HepG2 (cell line): ENCODE measurements around the gene GLO1. TPM values are rescaled to one million over a fixed set of nuclear protein-coding genes. Genes with fewer than 3 reads are reported as not detected.
A peak's percentile ranks its signal among the peaks of the same experiment; 100 is the strongest.
"Not testable (repeated sequence)": the region's sequence is repeated elsewhere in the genome, so short reads cannot be mapped to it uniquely, and the experiment has no call there.

Experiments used
- ATAC-seq: fragments of 200-7000 bp; cut with Tn5 transposase; 3 replicates; pipeline ENCODE4 v1.9.1; 2020; ENCODE audit warnings: mild to moderate bottlenecking, moderate library complexity
- BruUV-seq: library from RNA; stranded (reverse); fragments of 400-500 nt; replicated peaks from 2 replicates; lab custom pipeline; 2021; lab: Mats Ljungman, UMichigan
- CTCF ChIA-PET: fragments of 300-600 bp; formaldehyde crosslinking; extraction: SDS; loops from one replicate; lab custom pipeline; 2021; ENCODE audit warnings: low total read pairs, inconsistent platforms, low intra/inter-chr PET ratio; lab: Yijun Ruan, JAX
- POLR2A ChIA-PET: fragments of 350-600 bp; sonication (Branson Sonifier 250); formaldehyde crosslinking; loops from one replicate; lab custom pipeline; 2020; ENCODE audit warnings: antibody characterized with exemption, inconsistent platforms; lab: Yijun Ruan, JAX
- DNase-seq: peaks from one replicate; pipeline ENCODE4 v3.0.0-alpha.2; 2015; ENCODE audit warnings: low spot score
- FAIRE-seq: peaks from 3 replicates; lab custom pipeline; 2011; peaks lifted over from hg19 to GRCh38; lab: Jason Lieb, UNC
- H2AFZ ChIP-seq: one replicate; pipeline ENCODE4 v1.6.1; 2011; ENCODE audit warnings: low read length, inconsistent platforms
- H3K27ac ChIP-seq: fragments of 300-600 bp; 3 replicates; pipeline ENCODE4 v1.8.0; 2011; ENCODE audit warnings: mixed run types, mild to moderate bottlenecking, mixed read lengths, low read length, inconsistent platforms; ENCODE audit not compliant: insufficient read depth; ENCODE audit errors: extremely low read length
- H3K27me3 ChIP-seq, 2 experiments: fragments of 200-600 bp in 1 of 2; 2 replicates in 1 of 2; 3 replicates in 1 of 2; pipeline versions ENCODE4 v1.6.0 to v1.8.0; 2011; ENCODE audit warnings: low read length in 2 of 2, mild to moderate bottlenecking in 2 of 2, moderate library complexity in 2 of 2, inconsistent platforms in 1 of 2; ENCODE audit not compliant: insufficient read depth in 2 of 2, control insufficient read depth in 1 of 2
- H3K36me3 ChIP-seq, 2 experiments: fragments of 200-600 bp in 1 of 2; replicated peaks in 1 of 2; 2 replicates in 1 of 2; 3 replicates in 1 of 2; pipeline versions ENCODE4 v1.5.1 to v1.8.0; 2011; ENCODE audit warnings: low read length in 2 of 2, inconsistent platforms in 1 of 2; ENCODE audit not compliant: insufficient read depth in 2 of 2, control insufficient read depth in 1 of 2
- H3K4me1 ChIP-seq: 2 replicates; pipeline ENCODE4 v1.5.1; 2012; ENCODE audit warnings: low read length, inconsistent platforms; ENCODE audit not compliant: insufficient read depth
- H3K4me2 ChIP-seq: 2 replicates; pipeline ENCODE4 v1.6.0; 2011; ENCODE audit warnings: low read depth, low read length, inconsistent platforms
- H3K4me3 ChIP-seq, 3 experiments: fragments of 200-600 bp in 1 of 3; sonication (generic), shearing (Covaris generic) in 1 of 3; replicated peaks in 1 of 3; 2 replicates each; pipeline ENCODE4 v1.5.1; 2011 to 2016; ENCODE audit warnings: low read length in 3 of 3, inconsistent platforms in 2 of 3, low read depth in 2 of 3, mild to moderate bottlenecking in 2 of 3, control low read depth in 1 of 3, mixed read lengths in 1 of 3; ENCODE audit not compliant: insufficient read depth in 1 of 3
- H3K79me2 ChIP-seq: one replicate; pipeline ENCODE4 v1.6.1; 2011; ENCODE audit warnings: low read length, inconsistent platforms; ENCODE audit not compliant: insufficient read depth
- H3K9ac ChIP-seq: 2 replicates; pipeline ENCODE4 v1.6.0; 2011; ENCODE audit warnings: mild to moderate bottlenecking, low read depth, low read length, inconsistent platforms; ENCODE audit not compliant: insufficient read depth
- H3K9me3 ChIP-seq: 2 replicates; pipeline ENCODE4 v1.5.1; 2012; ENCODE audit warnings: mild to moderate bottlenecking, low read length
- H4K20me1 ChIP-seq: 2 replicates; pipeline ENCODE4 v1.6.0; 2011; ENCODE audit warnings: inconsistent platforms, mild to moderate bottlenecking, low read length, moderate library complexity; ENCODE audit not compliant: insufficient read depth
- ARID5B ChIP-seq: IDR thresholded peaks from 2 replicates; pipeline ENCODE4 v1.4.0; 2020; ENCODE audit warnings: mild to moderate bottlenecking, missing genetic modification reagents
- ATF6 ChIP-seq: sonication (generic); formaldehyde crosslinking; conservative IDR thresholded peaks from 2 replicates; pipeline ENCODE4 v1.4.0; 2020; ENCODE audit warnings: missing genetic modification reagents
- HNF4A ChIP-seq: sonication (generic); formaldehyde crosslinking; IDR thresholded peaks from 2 replicates; pipeline ENCODE4 v1.4.0; 2020; ENCODE audit warnings: missing genetic modification reagents
- NFYC ChIP-seq: IDR thresholded peaks from 2 replicates; pipeline ENCODE4 v1.6.1; 2016; ENCODE audit warnings: missing genetic modification reagents, missing compliant biosample characterization
- NR2C2 ChIP-seq: sonication (generic); formaldehyde crosslinking; IDR thresholded peaks from 2 replicates; pipeline ENCODE4 v1.4.0; 2020; ENCODE audit warnings: missing genetic modification reagents, mild to moderate bottlenecking, moderate library complexity, borderline replicate concordance
- RBFOX2 ChIP-seq: fragments of 200-400 bp; formaldehyde crosslinking; IDR thresholded peaks from 2 replicates; pipeline ENCODE4 v1.6.1; 2017; ENCODE audit warnings: low read depth, mild to moderate bottlenecking, low read length
- SOX5 ChIP-seq: IDR thresholded peaks from 2 replicates; pipeline ENCODE4 v1.6.1; 2016; ENCODE audit warnings: borderline replicate concordance
- SOX6 ChIP-seq, 2 experiments: fragments of 450-650 bp in 1 of 2; sonication (generic) in 1 of 2; formaldehyde crosslinking in 1 of 2; IDR thresholded peaks; 2 replicates each; pipeline versions ENCODE4 v1.4.0 to v1.6.1; 2017 to 2020; ENCODE audit warnings: antibody characterized with exemption in 1 of 2, mild to moderate bottlenecking in 1 of 2, missing genetic modification reagents in 1 of 2
- TRIM24 ChIP-seq: sonication (generic); formaldehyde crosslinking; IDR thresholded peaks from 2 replicates; pipeline ENCODE4 v1.8.0; 2022; ENCODE audit warnings: mild to moderate bottlenecking, missing genetic modification reagents
- ZNF362 ChIP-seq: sonication (generic); formaldehyde crosslinking; IDR thresholded peaks from 2 replicates; pipeline ENCODE4 v1.4.0; 2020; ENCODE audit warnings: missing genetic modification reagents, mild to moderate bottlenecking, borderline replicate concordance
- WGBS: methylation state at CpG from one replicate; pipeline ENCODE4 v1.1.6; 2017; ENCODE audit warnings: low lambda C conversion rate; 5-methylcytosine and 5-hydroxymethylcytosine counted together
- in situ Hi-C: cut with HindIII; loops from 2 replicates; pipeline ENCODE4 v1.10.0; 2017; ENCODE audit warnings: low pct_unique_long_range_greater_than_20kb; ENCODE audit not compliant: extremely low pct_ligation_motif_present
- intact Hi-C: fragments of 100-400 bp; cut with micrococcal nuclease; formaldehyde crosslinking; loops from one replicate; pipeline ENCODE4 v1.10.0; 2022; ENCODE audit not compliant: unreplicated experiment
- polyA plus RNA-seq, 8 experiments: library from polyadenylated mRNA; depleted of rRNA in 3 of 8; stranded (reverse) in 7 of 8; unstranded in 1 of 8; fragments of >200 nt; fragmentation: Illumina TruSeq in 4 of 8; extraction: Trizol in 4 of 8; gene quantifications; 2 replicates each; pipeline versions ENCODE4 v1.2.1 to v1.2.3, GENCODE V29; 2011 to 2016; ENCODE audit warnings: low read depth in 4 of 8, missing spikeins in 1 of 8, mixed read lengths in 1 of 8; ENCODE audit not compliant: insufficient read depth in 1 of 8
- total RNA-seq, 5 experiments: library from RNA; depleted of rRNA; stranded (reverse); fragments of >200 nt; fragmentation: Illumina TruSeq; extraction: Trizol; gene quantifications; 2 replicates each; pipeline ENCODE4 v1.2.3, GENCODE V29; 2016; ENCODE audit warnings: low read depth in 1 of 5

GLO1 gene
- total and polyA plus RNA-seq, 2 of the 13 experiments (the other 11 are each of a cell fraction or from before 2014, with no cell fraction given): 77.1 to 177 TPM

- FAIRE-seq (no peak), DNase-seq (no peak), ATAC-seq (no peak)
- in situ Hi-C loops: no loop called here
- CTCF ChIA-PET: no interaction called here
- Histone ChIP-seq H3K4me3 (no peak overlapping the region; a peak in 1 of 6 replicates), H3K79me2 (peaks cover 36% of the 10 kb centered on the region), H4K20me1 (peaks cover 4% of the 10 kb centered on the region; the same call in 1 of the 2 replicates), H3K27ac (no peak overlapping the region), H3K36me3 (no peaks in the 10 kb centered on the region; a peak in 2 of 5 replicates), H3K9ac (no peak overlapping the region), H3K27me3 (no peaks in the 10 kb centered on the region; a peak in 1 of 5 replicates), H3K4me2 (peak overlapping the region; percentile 44), H3K9me3 (0 out of 2 replicates have a peak, but pooled peaks cover 7% of the 10 kb centered on the region), H3K4me1 (peaks cover 42% of the 10 kb centered on the region), H2AFZ (no peak overlapping the region)
- no TSS peak for BruUV-seq
- 68% methylated on average over 3 of the region's 3 CpGs for WGBS
- intact Hi-C loops: no loop called here
- POLR2A ChIA-PET: no interaction called here
- TF ChIP-seq NFYC (CRISPR knock-in tag) (no peak), ATF6 (CRISPR knock-in tag) (no peak), ZNF362 (CRISPR knock-in tag) (peak; percentile 36; the same call in 1 of the 2 replicates), RBFOX2 (no peak)
Observed at GRCh38 chr6:38701551-38701950, 1.4 kb downstream of the GLO1 start.

- ATAC-seq; BruUV-seq; H3K36me3 ChIP-seq; FAIRE-seq; intact Hi-C loops; H2AFZ ChIP-seq; CTCF ChIA-PET; H3K4me3 ChIP-seq; H4K20me1 ChIP-seq; H3K27me3 ChIP-seq; H3K9me3 ChIP-seq; in situ Hi-C loops; H3K27ac ChIP-seq; H3K4me2 ChIP-seq; H3K9ac ChIP-seq; DNase-seq; TF ChIP-seq SOX6 (IDR thresholded peaks at IDR 0.05): not testable (repeated sequence)
- Histone ChIP-seq H3K4me1 (peaks cover 42% of the 10 kb centered on the region), H3K79me2 (peaks cover 48% of the 10 kb centered on the region)
- POLR2A ChIA-PET: interaction anchor here (1.5 kb wide), 1 partner anchor 61 kb away, joined by 3 read pairs; no protein-coding TSS in a partner anchor
- 83% methylated on average over 3 of the region's 3 CpGs for WGBS
- TF ChIP-seq SOX6 (CRISPR knock-in tag; IDR thresholded peaks at IDR 0.05) (peak; percentile 51; the same call in 1 of the 2 replicates), HNF4A (CRISPR knock-in tag) (peak; percentile 71), NR2C2 (CRISPR knock-in tag) (0 out of 2 replicates have a peak, but pooled peaks have one; percentile 36), SOX5 (CRISPR knock-in tag) (0 out of 2 replicates have a peak, but pooled peaks have one; percentile 20), TRIM24 (CRISPR knock-in tag) (0 out of 2 replicates have a peak, but pooled peaks have one; percentile 31), ARID5B (CRISPR knock-in tag) (peak; percentile 30; the same call in 1 of the 2 replicates)
Observed at GRCh38 chr6:38699702-38700101, 3.2 kb downstream of the GLO1 start.
